HG02840 (cell line): ENCODE data around the gene C1RL.
A peak's percentile ranks its signal among the peaks of the same experiment; 100 is the strongest.

ENCODE experiments used
- ATAC-seq: cut with Tn5 transposase; IDR thresholded peaks from one replicate; pipeline ENCODE4 v1.9.1; 2021; ENCODE audit warnings: mild to moderate bottlenecking, moderate library complexity, moderate number of reproducible peaks; ENCODE audit not compliant: unreplicated experiment, low FRiP score

Gene C1RL

DNA sequence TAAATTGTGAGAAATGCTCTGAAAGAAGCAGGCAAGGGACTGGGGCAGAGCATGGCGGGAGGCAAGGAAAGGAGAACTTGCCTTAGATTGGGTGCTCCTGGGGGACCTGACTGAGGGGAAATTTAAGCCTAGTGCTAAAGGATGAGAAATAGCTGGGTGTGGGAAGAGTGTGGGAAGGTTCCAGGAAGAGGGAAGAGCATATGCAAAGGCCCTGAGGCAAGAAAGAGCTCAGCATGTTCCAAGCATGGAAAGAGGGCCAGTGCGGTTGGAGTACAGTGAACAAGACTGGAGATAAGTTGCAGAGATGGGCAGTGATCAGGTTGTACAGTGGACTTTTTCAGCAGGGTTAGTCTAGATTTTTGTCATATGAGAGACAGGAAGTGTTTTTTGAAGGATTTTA lies 30.2 kb upstream of the C1RL start:
- ATAC-seq, result no peak

- ATAC-seq, result no peak
These were observed 28.9 kb upstream of the C1RL start for GRCh38 chr12:7137908-7138307.

- no peak for ATAC-seq
These were observed 27.7 kb upstream of the C1RL start for GRCh38 chr12:7136676-7137075.

- ATAC-seq, result no peak
These were observed 27.1 kb upstream of the C1RL start for GRCh38 chr12:7136071-7136470.

GRCh38 chr12:7134396-7135166 lies 25.6 kb upstream of the C1RL start:
- no peak for ATAC-seq

GRCh38 chr12:7131502-7131866 lies 22.5 kb upstream of the C1RL start:
- no peak for ATAC-seq

DNA sequence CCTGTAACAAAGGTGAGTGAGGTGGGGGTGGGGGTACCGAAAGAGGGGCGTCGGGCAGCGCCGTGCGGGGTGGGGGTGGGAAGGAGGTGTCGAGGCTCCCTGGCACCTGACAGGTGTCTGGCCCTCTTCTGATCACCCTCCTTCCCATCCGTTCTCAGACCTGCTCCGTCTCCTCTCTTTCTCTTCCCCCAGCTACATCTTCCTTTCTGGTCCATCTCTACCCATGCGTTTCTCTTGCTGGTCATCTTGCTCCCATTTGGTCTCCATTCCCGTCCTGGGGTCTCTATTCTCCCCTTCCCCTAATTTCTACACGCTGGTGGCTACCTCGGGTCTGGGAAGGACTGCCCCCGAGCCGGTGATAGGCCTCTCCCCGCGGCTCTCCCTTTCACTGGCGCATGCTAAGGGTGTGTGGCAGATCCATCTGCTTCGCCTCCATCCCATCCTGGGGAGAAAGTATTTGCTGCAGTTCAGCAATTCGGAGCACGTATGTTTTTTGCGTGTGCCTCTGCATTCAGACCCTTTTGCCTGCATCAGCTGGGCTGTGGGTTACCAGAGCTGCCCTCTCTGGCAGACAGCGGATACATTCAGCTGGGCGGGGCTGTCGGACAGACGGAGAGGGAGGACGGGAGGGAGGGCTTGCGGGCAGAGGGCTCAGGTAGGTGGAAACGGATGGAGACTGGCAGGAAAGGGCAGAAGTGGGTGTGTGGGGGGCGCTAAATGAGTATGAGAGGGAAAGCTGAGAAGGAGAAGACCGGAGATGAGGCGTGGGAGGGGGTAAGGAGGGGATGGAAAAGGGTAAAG lies 21.9 kb upstream of the C1RL start:
- no peak for ATAC-seq

GRCh38 chr12:7129872-7130691 lies 21.1 kb upstream of the C1RL start, which contains the start of gene CLSTN3:
Gene CLSTN3, plus strand, starts transcription at chr12:7130371. Its CDS starts 278 bp downstream, at chr12:7130649.
- ATAC-seq, result peak; percentile 85

DNA sequence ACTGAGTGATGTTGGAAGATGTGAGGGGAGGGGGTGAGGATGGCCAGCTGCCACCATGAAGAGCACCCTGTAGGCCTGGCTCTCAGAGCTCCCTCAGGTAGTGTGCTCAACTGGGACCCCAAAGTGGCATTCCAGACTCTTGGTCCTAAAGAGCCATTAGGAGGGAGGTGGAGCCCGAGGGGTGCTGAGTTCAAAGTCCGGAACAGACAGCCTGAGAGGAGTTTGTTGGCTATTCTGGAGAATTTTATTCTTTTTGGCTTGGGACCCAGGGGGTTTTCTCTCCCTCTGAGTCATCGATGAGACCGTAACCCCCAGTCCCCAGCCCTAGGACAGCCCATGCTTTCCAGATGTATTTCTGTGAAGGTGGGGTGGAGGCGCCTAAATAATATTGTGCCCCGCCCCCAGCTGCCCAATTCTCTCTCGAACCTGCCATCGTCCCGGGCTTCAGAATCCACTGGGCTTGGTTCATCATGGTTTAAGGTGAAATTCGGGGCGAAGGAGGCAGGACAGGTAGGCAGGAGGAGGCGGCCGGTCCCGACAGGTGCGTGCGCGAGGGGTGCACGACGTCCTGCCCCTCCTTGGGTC lies 20.4 kb upstream of the C1RL start:
- peak; percentile 19 for ATAC-seq

- ATAC-seq, result no peak
These were observed 19.8 kb upstream of the C1RL start, which contains the start of gene RBP5 for GRCh38 chr12:7128681-7129286. Gene RBP5, minus strand, starts transcription at chr12:7128889. Its CDS starts 114 bp downstream, at chr12:7128775.

- ATAC-seq, result no peak
These were observed 19.1 kb upstream of the C1RL start for GRCh38 chr12:7127916-7128626.

- ATAC-seq, result no peak
These were observed 16.7 kb upstream of the C1RL start for GRCh38 chr12:7125632-7126227.

- no peak for ATAC-seq
These were observed 14.9 kb upstream of the C1RL start for GRCh38 chr12:7123806-7124522.

DNA sequence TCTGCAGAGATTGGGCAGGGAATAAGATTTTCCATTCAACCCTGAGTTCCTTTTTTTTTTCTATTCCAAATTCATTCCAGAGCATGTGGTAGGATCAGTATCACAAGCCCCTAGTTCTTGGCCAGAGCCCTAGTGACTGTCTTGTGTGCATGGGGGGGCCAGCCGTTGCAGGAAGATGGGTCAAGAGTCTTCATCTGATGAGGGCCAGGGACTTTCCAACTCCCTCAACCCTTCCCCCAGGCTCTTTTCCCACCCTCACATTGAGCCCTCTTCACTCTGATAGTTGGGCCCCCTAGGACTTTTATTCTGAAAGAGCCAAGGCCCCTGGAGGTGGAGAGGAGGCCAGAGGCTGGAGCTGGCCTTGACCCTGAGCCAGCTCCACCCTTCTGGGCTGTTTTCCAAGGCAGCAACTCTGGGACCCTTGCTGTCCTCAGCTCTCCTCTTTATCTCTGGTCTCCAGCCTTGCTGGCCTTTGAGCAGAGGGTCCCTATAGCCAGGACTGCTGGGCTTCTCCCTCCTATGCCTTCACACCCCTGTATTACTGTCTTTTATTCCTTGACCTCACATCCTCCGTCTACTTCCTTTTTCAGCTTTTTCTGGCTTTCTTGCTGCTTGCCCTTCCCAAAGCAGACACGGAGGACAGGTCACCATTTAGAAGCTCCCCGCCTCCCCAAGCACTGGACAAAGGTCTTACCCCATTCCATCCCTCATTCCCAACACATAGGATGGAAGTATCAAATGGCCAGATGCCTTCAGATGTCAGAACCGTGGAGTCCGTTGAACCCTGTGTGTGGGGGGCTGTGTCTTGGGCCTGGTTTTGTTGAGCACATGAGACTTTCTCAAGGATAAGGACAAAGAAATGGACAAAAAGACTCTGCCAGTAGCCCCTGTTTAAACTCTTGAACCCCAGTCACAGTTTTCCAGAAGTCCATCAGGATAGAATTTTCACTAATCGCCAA lies 14.1 kb upstream of the C1RL start:
- ATAC-seq, result no peak

- ATAC-seq, result no peak
These were observed 12.3 kb upstream of the C1RL start for GRCh38 chr12:7121324-7121723.

- ATAC-seq, result no peak
These were observed 11.2 kb upstream of the C1RL start for GRCh38 chr12:7120166-7120565.

DNA sequence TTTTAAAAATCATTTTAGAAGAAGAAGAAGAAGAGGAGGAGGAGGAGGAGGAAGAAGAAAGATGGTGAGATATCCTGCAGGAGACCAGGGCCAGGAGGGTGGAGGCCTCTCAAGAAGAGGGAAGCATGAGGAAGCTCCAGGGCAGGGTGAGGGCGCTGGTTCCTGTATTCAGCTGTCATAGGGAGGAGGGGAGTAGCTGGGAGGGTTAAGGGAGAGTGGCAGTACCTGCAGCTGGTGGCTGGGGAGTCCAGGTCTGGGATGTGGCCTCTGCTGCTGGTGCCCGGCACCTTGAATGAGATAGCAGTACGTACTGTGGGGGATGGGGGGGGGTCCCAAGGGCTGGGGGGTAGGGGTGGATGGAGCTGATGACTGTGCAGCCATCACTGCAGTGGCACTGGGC lies 9.9 kb upstream of the C1RL start:
- ATAC-seq, result no peak
